NCI-H774 (cell line): ENCODE measurements around the gene SELENBP1.

ENCODE experiments used
- DNase-seq: peaks from one replicate; lab custom pipeline; 2025; lab: John Stamatoyannopoulos, UW

SELENBP1 gene

GRCh38 chr1:151343587-151343986, 28.9 kb downstream of the SELENBP1 start:
- DNase-seq = no peak

- no peak for DNase-seq
Observed at GRCh38 chr1:151342569-151342968, 29.9 kb downstream of the SELENBP1 start.

GRCh38 chr1:151342021-151342420, 30.5 kb downstream of the SELENBP1 start:
- DNase-seq = no peak

- peak; percentile 72 for DNase-seq
Observed at GRCh38 chr1:151340870-151341754, 31.4 kb downstream of the SELENBP1 start.

GRCh38 chr1:151336556-151336955, 35.9 kb downstream of the SELENBP1 start:
- no peak for DNase-seq

- no peak for DNase-seq
Observed at GRCh38 chr1:151334822-151335221, 37.7 kb downstream of the SELENBP1 start.

- DNase-seq = peak; percentile 17
Observed at GRCh38 chr1:151327903-151328674, 44.4 kb downstream of the SELENBP1 start.

- peak; percentile 97 for DNase-seq
Observed at GRCh38 chr1:151327223-151327902, 45.1 kb downstream of the SELENBP1 start, which contains the start of gene PI4KB. PI4KB (minus strand) TSS chr1:151327416; CDS start chr1:151316481, 10,935 bp downstream.

- peak; percentile 17 for DNase-seq
Observed at GRCh38 chr1:151326619-151327222, 45.8 kb downstream of the SELENBP1 start.

- DNase-seq = no peak
Observed at GRCh38 chr1:151325646-151326429, 46.7 kb downstream of the SELENBP1 start.

GRCh38 chr1:151325231-151325630, 47.3 kb downstream of the SELENBP1 start:
- no peak for DNase-seq

- DNase-seq = no peak
Observed at GRCh38 chr1:151324390-151324930, 48.0 kb downstream of the SELENBP1 start.

GRCh38 chr1:151318975-151319374, 53.5 kb downstream of the SELENBP1 start:
- no peak for DNase-seq

GRCh38 chr1:151315565-151316235, 56.8 kb downstream of the SELENBP1 start:
- DNase-seq = no peak
